Activated naive CD8-positive, alpha-beta T cell treated with anti-CD3 and anti-CD28 coated beads, Interleukin-2, amount 50 U/mL, for 24 hours (primary cell): ENCODE measurements around the gene TP53BP2.
"Not testable (repeated sequence)": the region's sequence is repeated elsewhere in the genome, so short reads cannot be mapped to it uniquely, and the experiment has no call there.

Source experiments
- ATAC-seq: fragments of 150-1000 bp; cut with Tn5 transposase; one replicate; pipeline ENCODE4 v1.10.0; 2021
- DNase-seq: peaks from one replicate; pipeline ENCODE4 v3.0.0; 2021
- H3K27ac Mint-ChIP-seq: one replicate; pipeline ENCODE4 v1.8.0; 2021; ENCODE audit warnings: mild to moderate bottlenecking, mixed read lengths
- H3K27me3 Mint-ChIP-seq: one replicate; pipeline ENCODE4 v1.8.0; 2021; ENCODE audit warnings: mixed read lengths
- H3K36me3 Mint-ChIP-seq: one replicate; pipeline ENCODE4 v1.8.0; 2021; ENCODE audit warnings: low read depth, mixed read lengths
- H3K4me1 Mint-ChIP-seq: one replicate; pipeline ENCODE4 v1.8.0; 2021; ENCODE audit warnings: mixed read lengths
- H3K4me3 Mint-ChIP-seq: one replicate; pipeline ENCODE4 v1.8.0; 2021; ENCODE audit warnings: mild to moderate bottlenecking, moderate library complexity, mixed read lengths
- H3K9me3 Mint-ChIP-seq: one replicate; pipeline ENCODE4 v1.8.0; 2021; ENCODE audit warnings: mixed read lengths

TP53BP2 gene

GRCh38 chr1:223842784-223843183, 3.0 kb downstream of the TP53BP2 start:
- no peak for ATAC-seq
- no peaks in the 10 kb centered on the region for H3K36me3 Mint-ChIP-seq
- DNase-seq, result no peak
- peaks cover 1% of the 10 kb centered on the region for H3K9me3 Mint-ChIP-seq
- peak overlapping the region; percentile 64 for H3K4me3 Mint-ChIP-seq
- H3K27me3 Mint-ChIP-seq, result no peaks in the 10 kb centered on the region
- peaks cover 50% of the 10 kb centered on the region for H3K4me1 Mint-ChIP-seq
- H3K27ac Mint-ChIP-seq, result peak overlapping the region; percentile 44

- not testable (repeated sequence) for H3K36me3 Mint-ChIP-seq, H3K27ac Mint-ChIP-seq, ATAC-seq, H3K4me3 Mint-ChIP-seq, H3K9me3 Mint-ChIP-seq, H3K27me3 Mint-ChIP-seq, DNase-seq
- H3K4me1 Mint-ChIP-seq, result peaks cover 50% of the 10 kb centered on the region
These were observed 3.6 kb downstream of the TP53BP2 start for GRCh38 chr1:223841977-223842623.

GRCh38 chr1:223840254-223840653, 5.5 kb downstream of the TP53BP2 start:
- Mint-ChIP-seq H3K27me3 (no peaks in the 10 kb centered on the region), H3K27ac (no peak overlapping the region), H3K36me3 (no peaks in the 10 kb centered on the region), H3K4me3 (no peak overlapping the region), H3K9me3 (no peaks in the 10 kb centered on the region), H3K4me1 (peaks cover 42% of the 10 kb centered on the region)
- no peak for ATAC-seq
- no peak for DNase-seq

- ATAC-seq, result no peak
- Mint-ChIP-seq H3K27me3 (no peaks in the 10 kb centered on the region), H3K4me3 (no peak overlapping the region), H3K27ac (no peak overlapping the region), H3K9me3 (no peaks in the 10 kb centered on the region), H3K36me3 (no peaks in the 10 kb centered on the region), H3K4me1 (peaks cover 33% of the 10 kb centered on the region)
- no peak for DNase-seq
These were observed 7.5 kb downstream of the TP53BP2 start for GRCh38 chr1:223838125-223838854.

GRCh38 chr1:223837687-223838086, 8.1 kb downstream of the TP53BP2 start:
- Mint-ChIP-seq H3K4me3 (no peak overlapping the region), H3K27ac (no peak overlapping the region), H3K27me3 (no peaks in the 10 kb centered on the region), H3K36me3 (no peaks in the 10 kb centered on the region), H3K4me1 (peaks cover 27% of the 10 kb centered on the region), H3K9me3 (no peaks in the 10 kb centered on the region)
- DNase-seq (no peak), ATAC-seq (no peak)

- no peak for DNase-seq
- H3K9me3 Mint-ChIP-seq, result no peaks in the 10 kb centered on the region
- no peak overlapping the region for H3K4me3 Mint-ChIP-seq
- H3K27me3 Mint-ChIP-seq, result no peaks in the 10 kb centered on the region
- peaks cover 25% of the 10 kb centered on the region for H3K4me1 Mint-ChIP-seq
- no peak for ATAC-seq
- H3K36me3 Mint-ChIP-seq, result no peaks in the 10 kb centered on the region
- no peak overlapping the region for H3K27ac Mint-ChIP-seq
These were observed 8.5 kb downstream of the TP53BP2 start for GRCh38 chr1:223837206-223837605.

- ATAC-seq, result no peak
- DNase-seq, result no peak
- Mint-ChIP-seq H3K4me1 (peaks cover 25% of the 10 kb centered on the region), H3K4me3 (no peak overlapping the region), H3K27ac (no peak overlapping the region), H3K27me3 (no peaks in the 10 kb centered on the region), H3K9me3 (no peaks in the 10 kb centered on the region), H3K36me3 (no peaks in the 10 kb centered on the region)
These were observed 9.2 kb downstream of the TP53BP2 start for GRCh38 chr1:223836586-223836985.

GRCh38 chr1:223835754-223836153, 10.0 kb downstream of the TP53BP2 start:
- no peaks in the 10 kb centered on the region for H3K27me3 Mint-ChIP-seq
- H3K9me3 Mint-ChIP-seq, result no peaks in the 10 kb centered on the region
- H3K27ac Mint-ChIP-seq, result no peak overlapping the region
- no peak for DNase-seq
- ATAC-seq, result peak; percentile 18
- no peaks in the 10 kb centered on the region for H3K36me3 Mint-ChIP-seq
- H3K4me1 Mint-ChIP-seq, result peaks cover 25% of the 10 kb centered on the region
- no peak overlapping the region for H3K4me3 Mint-ChIP-seq

GRCh38 chr1:223834660-223835263, 11.0 kb downstream of the TP53BP2 start:
- Mint-ChIP-seq H3K4me1 (peaks cover 30% of the 10 kb centered on the region), H3K27me3 (no peaks in the 10 kb centered on the region), H3K27ac (no peak overlapping the region), H3K9me3 (no peaks in the 10 kb centered on the region), H3K4me3 (no peak overlapping the region), H3K36me3 (peaks cover 1% of the 10 kb centered on the region)
- DNase-seq (no peak), ATAC-seq (no peak)

GRCh38 chr1:223833948-223834347, 11.8 kb downstream of the TP53BP2 start:
- Mint-ChIP-seq H3K9me3 (no peaks in the 10 kb centered on the region), H3K4me1 (peaks cover 34% of the 10 kb centered on the region), H3K27me3 (no peaks in the 10 kb centered on the region), H3K36me3 (peaks cover 2% of the 10 kb centered on the region), H3K27ac (no peak overlapping the region), H3K4me3 (no peak overlapping the region)
- no peak for ATAC-seq
- no peak for DNase-seq

- Mint-ChIP-seq H3K4me3 (peak overlapping the region; percentile 66), H3K27ac (no peak overlapping the region), H3K9me3 (no peaks in the 10 kb centered on the region), H3K27me3 (no peaks in the 10 kb centered on the region), H3K4me1 (peaks cover 28% of the 10 kb centered on the region), H3K36me3 (peaks cover 7% of the 10 kb centered on the region)
- ATAC-seq, result peak; percentile 42
- DNase-seq, result peak; percentile 20
These were observed 13.2 kb downstream of the TP53BP2 start for GRCh38 chr1:223832637-223832943.

- H3K27me3 Mint-ChIP-seq, result no peaks in the 10 kb centered on the region
- no peaks in the 10 kb centered on the region for H3K9me3 Mint-ChIP-seq
These were observed 13.8 kb downstream of the TP53BP2 start for GRCh38 chr1:223831755-223832636.

GRCh38 chr1:223829678-223830077, 16.1 kb downstream of the TP53BP2 start:
- Mint-ChIP-seq H3K9me3 (no peaks in the 10 kb centered on the region), H3K4me3 (no peak overlapping the region), H3K27ac (no peak overlapping the region), H3K36me3 (peaks cover 9% of the 10 kb centered on the region), H3K27me3 (no peaks in the 10 kb centered on the region), H3K4me1 (peaks cover 51% of the 10 kb centered on the region)
- DNase-seq (no peak), ATAC-seq (no peak)

More at GRCh38 chr1:223831755-223832636, 13.8 kb downstream of the TP53BP2 start:
- H3K27ac Mint-ChIP-seq, result no peak overlapping the region
- peak overlapping the region; percentile 66 for H3K4me3 Mint-ChIP-seq
- ATAC-seq (peak; percentile 76), DNase-seq (no peak)
- H3K4me1 Mint-ChIP-seq, result peaks cover 29% of the 10 kb centered on the region
- peaks cover 9% of the 10 kb centered on the region for H3K36me3 Mint-ChIP-seq

- ATAC-seq, result no peak
- Mint-ChIP-seq H3K27me3 (no peaks in the 10 kb centered on the region), H3K27ac (no peak overlapping the region), H3K36me3 (peaks cover 9% of the 10 kb centered on the region), H3K9me3 (no peaks in the 10 kb centered on the region), H3K4me3 (no peak overlapping the region), H3K4me1 (peaks cover 61% of the 10 kb centered on the region)
- no peak for DNase-seq
These were observed 17.4 kb downstream of the TP53BP2 start for GRCh38 chr1:223828162-223828848.
